Measurements from ENCODE around the gene CNPY3.

DNA sequence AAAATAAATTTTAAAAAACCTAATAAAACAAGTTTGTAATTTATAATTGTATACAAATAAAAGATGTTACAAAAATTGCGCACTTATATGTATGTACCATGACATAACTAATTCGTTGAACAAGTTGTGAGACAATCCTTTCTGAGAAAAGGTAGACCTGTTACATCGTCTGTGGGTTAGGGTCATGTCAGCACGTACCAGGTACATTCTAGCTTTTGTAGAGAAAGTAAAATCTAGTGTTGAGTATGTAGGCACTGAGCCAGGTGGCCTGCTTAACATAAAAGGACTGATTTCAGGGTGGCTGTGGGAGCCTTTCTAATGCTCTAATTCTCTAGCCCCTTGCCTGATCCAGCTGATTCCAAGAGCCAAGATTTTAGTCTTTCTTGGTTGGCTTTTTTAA is 39.5 kb upstream of the CNPY3 start:
- TF ChIP-seq POLR2A (IDR thresholded peaks at IDR 0.05): no peak
- TF ChIP-seq, protein P1, sequence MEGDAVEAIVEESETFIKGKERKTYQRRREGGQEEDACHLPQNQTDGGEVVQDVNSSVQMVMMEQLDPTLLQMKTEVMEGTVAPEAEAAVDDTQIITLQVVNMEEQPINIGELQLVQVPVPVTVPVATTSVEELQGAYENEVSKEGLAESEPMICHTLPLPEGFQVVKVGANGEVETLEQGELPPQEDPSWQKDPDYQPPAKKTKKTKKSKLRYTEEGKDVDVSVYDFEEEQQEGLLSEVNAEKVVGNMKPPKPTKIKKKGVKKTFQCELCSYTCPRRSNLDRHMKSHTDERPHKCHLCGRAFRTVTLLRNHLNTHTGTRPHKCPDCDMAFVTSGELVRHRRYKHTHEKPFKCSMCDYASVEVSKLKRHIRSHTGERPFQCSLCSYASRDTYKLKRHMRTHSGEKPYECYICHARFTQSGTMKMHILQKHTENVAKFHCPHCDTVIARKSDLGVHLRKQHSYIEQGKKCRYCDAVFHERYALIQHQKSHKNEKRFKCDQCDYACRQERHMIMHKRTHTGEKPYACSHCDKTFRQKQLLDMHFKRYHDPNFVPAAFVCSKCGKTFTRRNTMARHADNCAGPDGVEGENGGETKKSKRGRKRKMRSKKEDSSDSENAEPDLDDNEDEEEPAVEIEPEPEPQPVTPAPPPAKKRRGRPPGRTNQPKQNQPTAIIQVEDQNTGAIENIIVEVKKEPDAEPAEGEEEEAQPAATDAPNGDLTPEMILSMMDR (IDR thresholded peaks at IDR 0.05 in 8 of 11, conservative IDR thresholded peaks at IDR 0.05 in 3 of 11): no peak

All from spleen (tissue), 7 donors.